Neutrophil (primary cell): Measurements from ENCODE around the gene TSC22D1.

Source experiments
- H3K27ac ChIP-seq: fragments of 200-600 bp; sonication (generic); 2 replicates; pipeline ENCODE4 v1.5.1; 2016; ENCODE audit warnings: mild to moderate bottlenecking, moderate library complexity
- H3K27me3 ChIP-seq: fragments of 200-600 bp; sonication (generic); 2 replicates; pipeline ENCODE4 v1.6.0; 2016; ENCODE audit warnings: mild to moderate bottlenecking
- H3K36me3 ChIP-seq: fragments of 200-600 bp; sonication (generic); 2 replicates; pipeline ENCODE4 v1.5.1; 2017
- H3K4me1 ChIP-seq, 2 experiments: fragments of 200-600 bp in 1 of 2; sonication (generic) in 1 of 2; 1 replicate in 1 of 2; 2 replicates in 1 of 2; pipeline versions ENCODE4 v1.5.1 to v1.6.1; 2013 to 2016; ENCODE audit warnings: low read depth in 1 of 2, low read length in 1 of 2, mild to moderate bottlenecking in 1 of 2, moderate library complexity in 1 of 2; ENCODE audit not compliant: control insufficient read depth in 1 of 2, insufficient read depth in 1 of 2
- H3K4me3 ChIP-seq, 2 experiments: fragments of 200-600 bp in 1 of 2; sonication (generic) in 1 of 2; 1 replicate in 1 of 2; 2 replicates in 1 of 2; pipeline ENCODE4 v1.5.1; 2013 to 2016; ENCODE audit warnings: low read depth in 1 of 2, low read length in 1 of 2, mild to moderate bottlenecking in 1 of 2, moderate library complexity in 1 of 2
- H3K9me3 ChIP-seq: fragments of 200-600 bp; sonication (generic); 2 replicates; pipeline ENCODE4 v1.5.1; 2016
- CTCF ChIP-seq: fragments of 200-600 bp; sonication (generic); IDR thresholded peaks from 2 replicates; pipeline ENCODE4 v1.5.1; 2016; ENCODE audit warnings: antibody characterized with exemption

TSC22D1 gene

GRCh38 chr13:44592216-44592847 lies 16.2 kb upstream of the TSC22D1 start:
- no peak overlapping the region for H3K27ac ChIP-seq
- TF ChIP-seq CTCF, result no peak
- H3K36me3 ChIP-seq, result no peaks in the 10 kb centered on the region

GRCh38 chr13:44591316-44591715 lies 15.2 kb upstream of the TSC22D1 start:
- no peak overlapping the region for H3K4me3 ChIP-seq
- H3K4me1 ChIP-seq, result no peaks in the 10 kb centered on the region
- TF ChIP-seq CTCF, result no peak
- H3K36me3 ChIP-seq, result no peaks in the 10 kb centered on the region
- H3K27ac ChIP-seq, result no peak overlapping the region
- H3K27me3 ChIP-seq, result no peaks in the 10 kb centered on the region
- no peaks in the 10 kb centered on the region for H3K9me3 ChIP-seq

More at GRCh38 chr13:44592216-44592847, 16.2 kb upstream of the TSC22D1 start:
- Histone ChIP-seq H3K4me1 (no peaks in the 10 kb centered on the region), H3K9me3 (no peaks in the 10 kb centered on the region), H3K27me3 (no peaks in the 10 kb centered on the region), H3K4me3 (no peak overlapping the region)

- H3K4me1 ChIP-seq, result peaks cover 5 to 6% of the 10 kb centered on the region in 2 experiments
- H3K36me3 ChIP-seq, result no peaks in the 10 kb centered on the region
- TF ChIP-seq CTCF, result no peak
- peaks cover 25% of the 10 kb centered on the region for H3K27me3 ChIP-seq
- H3K27ac ChIP-seq, result no peak overlapping the region
- no peaks in the 10 kb centered on the region for H3K9me3 ChIP-seq
- no peak overlapping the region for H3K4me3 ChIP-seq
Measured at GRCh38 chr13:44583137-44583536, 7.0 kb upstream of the TSC22D1 start.

- no peak for TF ChIP-seq CTCF
- Histone ChIP-seq H3K4me1 (peaks cover 15 to 19% of the 10 kb centered on the region in 2 experiments), H3K9me3 (no peaks in the 10 kb centered on the region), H3K27me3 (peaks cover 55% of the 10 kb centered on the region), H3K4me3 (peak overlapping the region; percentile 81 to 93), H3K27ac (peak overlapping the region; percentile 76), H3K36me3 (no peaks in the 10 kb centered on the region)
Measured at GRCh38 chr13:44578067-44578400, 1.9 kb upstream of the TSC22D1 start.

- H3K27me3 ChIP-seq, result peaks cover 51% of the 10 kb centered on the region
- peak overlapping the region; percentile 76 for H3K27ac ChIP-seq
- no peaks in the 10 kb centered on the region for H3K36me3 ChIP-seq
- H3K4me1 ChIP-seq, result peaks cover 15 to 19% of the 10 kb centered on the region in 2 experiments
- H3K9me3 ChIP-seq, result no peaks in the 10 kb centered on the region
- no peak for TF ChIP-seq CTCF
- peak overlapping the region; percentile 81 to 93 for H3K4me3 ChIP-seq
Measured at GRCh38 chr13:44577236-44578066, 1.3 kb upstream of the TSC22D1 start.
